Neural cell (in vitro differentiated cells): ENCODE measurements around the gene DOCK9. TPM values are rescaled to one million over a fixed set of nuclear protein-coding genes. Genes with fewer than 3 reads are reported as not detected.

Source experiments
- H2AFZ ChIP-seq: fragments of 200-600, 300-800 bp; sonication (generic), shearing (Covaris generic); 2 replicates; pipeline ENCODE4 v1.6.0; 2014; ENCODE audit warnings: low read depth, mild to moderate bottlenecking, antibody characterized with exemption, low read length, moderate library complexity
- H3F3A ChIP-seq: fragments of 200-600 bp; shearing (Covaris generic); 2 replicates; pipeline ENCODE4 v1.6.1; 2016; ENCODE audit warnings: mild to moderate bottlenecking, moderate library complexity, mixed read lengths, antibody characterized with exemption, low read length; ENCODE audit not compliant: insufficient read depth, poor library complexity, severe bottlenecking
- H3K27ac ChIP-seq: fragments of 200-600, 300-800 bp; sonication (generic), shearing (Covaris generic); 2 replicates; pipeline ENCODE4 v1.5.1; 2014; ENCODE audit warnings: mild to moderate bottlenecking, low read length, moderate library complexity
- H3K27me3 ChIP-seq: fragments of 300-800, 200-600 bp; sonication (generic), shearing (Covaris generic); 2 replicates; pipeline ENCODE4 v1.6.0; 2014; ENCODE audit warnings: mild to moderate bottlenecking, low read depth, low read length, moderate library complexity; ENCODE audit not compliant: insufficient read depth
- H3K36me3 ChIP-seq: fragments of 300-800, 200-600 bp; sonication (generic), shearing (Covaris generic); 2 replicates; pipeline ENCODE4 v1.5.1; 2014; ENCODE audit warnings: mild to moderate bottlenecking, antibody characterized with exemption, low read length, moderate library complexity; ENCODE audit not compliant: insufficient read depth
- H3K4me2 ChIP-seq: fragments of 300-800, 200-600 bp; sonication (generic), shearing (Covaris generic); 2 replicates; pipeline ENCODE4 v1.6.0; 2014; ENCODE audit warnings: mild to moderate bottlenecking, low read length
- H3K4me3 ChIP-seq: fragments of 300-800, 200-600 bp; sonication (generic), shearing (Covaris generic); 2 replicates; pipeline ENCODE4 v1.5.1; 2014; ENCODE audit warnings: mild to moderate bottlenecking, low read length, moderate library complexity
- H3K79me2 ChIP-seq: fragments of 200-600 bp; shearing (Covaris generic); replicated peaks from 2 replicates; pipeline ENCODE4 v1.6.0; 2014; ENCODE audit warnings: mild to moderate bottlenecking, low read length, moderate library complexity; ENCODE audit not compliant: insufficient read depth
- H3K9ac ChIP-seq: fragments of 300-800, 200-600 bp; sonication (generic), shearing (Covaris generic); 2 replicates; pipeline ENCODE4 v1.6.1; 2016; ENCODE audit warnings: mild to moderate bottlenecking, low read length, mixed read lengths
- H3K9me2 ChIP-seq: fragments of 200-600 bp; shearing (Covaris generic); 2 replicates; pipeline ENCODE4 v1.6.1; 2016; ENCODE audit warnings: mild to moderate bottlenecking, low read length, mixed read lengths; ENCODE audit not compliant: insufficient read depth
- H3K9me3 ChIP-seq: fragments of 200-600, 300-800 bp; sonication (generic), shearing (Covaris generic); 2 replicates; pipeline ENCODE4 v1.6.1; 2016; ENCODE audit warnings: mild to moderate bottlenecking, mixed run types, low read length, moderate library complexity, mixed read lengths
- H4K20me1 ChIP-seq: fragments of 200-600 bp; shearing (Covaris generic); 2 replicates; pipeline ENCODE4 v1.6.1; 2016; ENCODE audit warnings: mild to moderate bottlenecking, mixed run types; ENCODE audit not compliant: insufficient read depth
- CTCF ChIP-seq: fragments of 450-650 bp; IDR thresholded peaks from 2 replicates; pipeline ENCODE4 v1.5.1; 2014; ENCODE audit warnings: antibody characterized with exemption, mild to moderate bottlenecking, moderate library complexity; ENCODE audit not compliant: poor library complexity, severe bottlenecking
- EP300 ChIP-seq: fragments of 450-650 bp; conservative IDR thresholded peaks from 2 replicates; pipeline ENCODE4 v1.6.1; 2014; ENCODE audit warnings: antibody characterized with exemption, mild to moderate bottlenecking, moderate library complexity; ENCODE audit not compliant: poor library complexity, severe bottlenecking
- EZH2 ChIP-seq: fragments of 200-600, 300-800 bp; shearing (Covaris generic), sonication (generic); IDR thresholded peaks from 2 replicates; pipeline ENCODE4 v1.6.1; 2014; ENCODE audit warnings: antibody characterized with exemption, low read length, borderline replicate concordance, mild to moderate bottlenecking; ENCODE audit not compliant: insufficient read depth, poor library complexity, severe bottlenecking
- MXI1 ChIP-seq: fragments of 450-650 bp; conservative IDR thresholded peaks from 2 replicates; pipeline ENCODE4 v1.6.1; 2014; ENCODE audit warnings: antibody characterized with exemption, mild to moderate bottlenecking; ENCODE audit not compliant: poor library complexity, severe bottlenecking
- POLR2AphosphoS5 ChIP-seq: IDR thresholded peaks from 2 replicates; pipeline ENCODE4 v1.6.1; 2012
- RAD21 ChIP-seq: fragments of 450-650 bp; conservative IDR thresholded peaks from 2 replicates; pipeline ENCODE4 v1.6.1; 2014; ENCODE audit warnings: antibody characterized with exemption, mild to moderate bottlenecking, moderate library complexity
- REST ChIP-seq: IDR thresholded peaks from 2 replicates; pipeline ENCODE4 v1.6.1; 2012; ENCODE audit warnings: borderline replicate concordance
- SMC3 ChIP-seq: fragments of 450-650 bp; conservative IDR thresholded peaks from 2 replicates; pipeline ENCODE4 v1.6.1; 2014; ENCODE audit warnings: antibody characterized with exemption, mild to moderate bottlenecking, moderate library complexity; ENCODE audit not compliant: poor library complexity
- TAF1 ChIP-seq: IDR thresholded peaks from 2 replicates; pipeline ENCODE4 v1.6.1; 2012; ENCODE audit warnings: low read depth
- polyA plus RNA-seq: library from polyadenylated mRNA; depleted of rRNA; stranded (reverse); fragments of >200 nt; gene quantifications from 2 replicates; pipeline ENCODE4 v1.2.3, GENCODE V29; 2014

The DOCK9 gene
- polyA plus RNA-seq, 1 donor from 2014 or later = 11.4 TPM

- Histone ChIP-seq H3F3A (no peaks in the 10 kb centered on the region), H3K9me3 (no peaks in the 10 kb centered on the region), H3K4me3 (no peak overlapping the region), H3K79me2 (no peaks in the 10 kb centered on the region), H3K36me3 (no peaks in the 10 kb centered on the region), H2AFZ (no peak overlapping the region), H3K27ac (no peak overlapping the region), H3K4me2 (no peak overlapping the region), H3K27me3 (no peaks in the 10 kb centered on the region), H3K9me2 (no peaks in the 10 kb centered on the region), H4K20me1 (no peaks in the 10 kb centered on the region), H3K9ac (no peak overlapping the region)
- TF ChIP-seq REST = no peak
- no peak for TF ChIP-seq TAF1
- no peak for TF ChIP-seq MXI1
- no peak for TF ChIP-seq EP300
- no peak for TF ChIP-seq CTCF
- no peak for TF ChIP-seq EZH2
- no peak for TF ChIP-seq POLR2AphosphoS5
- TF ChIP-seq SMC3 = no peak
- TF ChIP-seq RAD21 = no peak
These were observed 106.1 kb downstream of the DOCK9 start for GRCh38 chr13:98871727-98872126.

- Histone ChIP-seq H3K9ac (no peak overlapping the region), H3K27me3 (no peaks in the 10 kb centered on the region), H3K27ac (no peak overlapping the region), H3F3A (no peaks in the 10 kb centered on the region), H3K4me3 (no peak overlapping the region), H3K36me3 (no peaks in the 10 kb centered on the region), H3K9me3 (no peaks in the 10 kb centered on the region), H4K20me1 (no peaks in the 10 kb centered on the region), H2AFZ (no peak overlapping the region), H3K79me2 (no peaks in the 10 kb centered on the region), H3K9me2 (no peaks in the 10 kb centered on the region), H3K4me2 (no peak overlapping the region)
- no peak for TF ChIP-seq POLR2AphosphoS5
- no peak for TF ChIP-seq EZH2
- TF ChIP-seq MXI1 = no peak
- no peak for TF ChIP-seq CTCF
- TF ChIP-seq REST = no peak
- TF ChIP-seq RAD21 = no peak
- no peak for TF ChIP-seq TAF1
These were observed 108.3 kb downstream of the DOCK9 start for GRCh38 chr13:98869408-98870090.
